ENCODE measurements around the gene KLHDC4.

The KLHDC4 gene

GRCh38 chr16:87662254-87663204 is 103.3 kb downstream of the KLHDC4 start:
- no peak for DNase-seq

- DNase-seq = no peak
Measured at GRCh38 chr16:87661561-87661960, 104.2 kb downstream of the KLHDC4 start.

- no peak for DNase-seq
Measured at GRCh38 chr16:87658564-87659225, 107.1 kb downstream of the KLHDC4 start.
